Ovary (tissue), 9 donors: ENCODE results near the gene DNLZ. TPM values are rescaled to one million over a fixed set of nuclear protein-coding genes. Genes with fewer than 3 reads are reported as not detected.

Experiments
- DNase-seq, 5 donors: peaks; one replicate each; pipeline ENCODE4 v3.0.0-alpha.2; 2019 to 2020
- H3K27ac ChIP-seq, 2 donors: fragments of 200-600 bp; one replicate each; pipeline versions ENCODE4 v1.5.1 to v1.8.0; 2019 to 2022
- H3K27me3 ChIP-seq: fragments of 200-600 bp; one replicate; pipeline ENCODE4 v1.8.0; 2022
- H3K36me3 ChIP-seq: fragments of 200-600 bp; sonication (generic); one replicate; pipeline ENCODE4 v1.5.1; 2019
- H3K4me1 ChIP-seq: one replicate; pipeline ENCODE4 v1.8.1; 2013; ENCODE audit warnings: mild to moderate bottlenecking, moderate library complexity; ENCODE audit not compliant: insufficient read depth
- H3K4me3 ChIP-seq: fragments of 200-600 bp; sonication (generic); one replicate; pipeline ENCODE4 v1.5.1; 2017
- H3K9me3 ChIP-seq, 2 donors: fragments of 200-600 bp in 1 of 2; sonication (generic) in 1 of 2; one replicate each; pipeline versions ENCODE4 v1.5.1 to v1.8.1; 2013 to 2019; ENCODE audit warnings: mild to moderate bottlenecking in 1 of 2, moderate library complexity in 1 of 2
- EP300 ChIP-seq: sonication (generic); formaldehyde crosslinking; IDR thresholded peaks from one replicate; pipeline ENCODE4 v1.6.1; 2017; ENCODE audit warnings: antibody characterized with exemption
- POLR2A ChIP-seq: fragments of 450-650 bp; IDR thresholded peaks from one replicate; pipeline ENCODE4 v1.6.1; 2017; ENCODE audit warnings: antibody characterized with exemption, mild to moderate bottlenecking, moderate library complexity
- WGBS, 3 donors: extraction: QIAGEN DNeasy Blood & Tissue Kit in 1 of 3; methylation state at CpG; one replicate each; pipeline versions ENCODE4 v1.1.5 to v1.1.7; 2013 to 2017; 5-methylcytosine and 5-hydroxymethylcytosine counted together
- intact Hi-C, 4 donors: fragments of 100-400 bp; cut with DNase I; formaldehyde crosslinking; loops; one replicate each; pipeline versions ENCODE4 v1.11.0 to v1.15.1; 2022 to 2023
- polyA plus RNA-seq, 2 donors: library from polyadenylated mRNA; stranded (reverse); fragments of 200-250 nt in 1 of 2; fragments of 350-450 nt in 1 of 2; fragmentation: Illumina TruSeq in 1 of 2; extraction: RNeasy Lipid Tissue Mini Kit (QIAGEN cat#74804) in 1 of 2; gene quantifications; one replicate each; pipeline ENCODE4 v1.2.3, GENCODE V29; 2013 to 2014
- total RNA-seq, 7 donors: library from RNA; depleted of rRNA in 2 of 7; stranded (reverse); fragments of >200 nt in 2 of 7; fragmentation: NEBNext Ultra II Directional in 3 of 7; extraction: Animal tissue kit (Norgen Biotek cat#: 25700) in 3 of 7; gene quantifications; one replicate each; pipeline versions ENCODE4 v1.1.0 to v1.2.4, GENCODE V29; 2016 to 2023
- TF ChIP-seq, protein P1 (sequence below), 3 donors: fragments of 450-650 bp in 2 of 3; fragments of 200-600 bp in 1 of 3; IDR thresholded peaks; one replicate each; pipeline versions ENCODE4 v1.5.1 to v1.8.0; 2016 to 2022; ENCODE audit warnings: antibody characterized with exemption in 3 of 3, mild to moderate bottlenecking in 1 of 3
- donor health status: DM: no; HTN: no; CAD: no; lungs with moderate emphysema.
- donor health status: DM: no; HTN: no; CAD: no.
- donor health status: Bipolar disorder and iron deficiency.
- donor health status: DM: yes; HTN: yes; CAD: no.
- donor health status: DM: no; HTN: no; CAD: no.
- donor health status: DM: yes; HTN: yes; CAD: no.

The DNLZ gene
- total and polyA plus RNA-seq, 9 donors: 1.8 to 33.3 (median 21.2) TPM

GRCh38 chr9:136312436-136312835 is 51.1 kb downstream of the DNLZ start:
- Histone ChIP-seq H3K4me3 (no peak overlapping the region), H3K9me3 (no peaks in the 10 kb centered on the region), H3K4me1 (no peaks in the 10 kb centered on the region), H3K36me3 (no peaks in the 10 kb centered on the region), H3K27me3 (no peaks in the 10 kb centered on the region), H3K27ac (no peak overlapping the region)
- 47 to 69% (median 53%) methylated on average over 11 to 12 of the region's 12 CpGs for WGBS, 3 donors
- TF ChIP-seq, protein P1, sequence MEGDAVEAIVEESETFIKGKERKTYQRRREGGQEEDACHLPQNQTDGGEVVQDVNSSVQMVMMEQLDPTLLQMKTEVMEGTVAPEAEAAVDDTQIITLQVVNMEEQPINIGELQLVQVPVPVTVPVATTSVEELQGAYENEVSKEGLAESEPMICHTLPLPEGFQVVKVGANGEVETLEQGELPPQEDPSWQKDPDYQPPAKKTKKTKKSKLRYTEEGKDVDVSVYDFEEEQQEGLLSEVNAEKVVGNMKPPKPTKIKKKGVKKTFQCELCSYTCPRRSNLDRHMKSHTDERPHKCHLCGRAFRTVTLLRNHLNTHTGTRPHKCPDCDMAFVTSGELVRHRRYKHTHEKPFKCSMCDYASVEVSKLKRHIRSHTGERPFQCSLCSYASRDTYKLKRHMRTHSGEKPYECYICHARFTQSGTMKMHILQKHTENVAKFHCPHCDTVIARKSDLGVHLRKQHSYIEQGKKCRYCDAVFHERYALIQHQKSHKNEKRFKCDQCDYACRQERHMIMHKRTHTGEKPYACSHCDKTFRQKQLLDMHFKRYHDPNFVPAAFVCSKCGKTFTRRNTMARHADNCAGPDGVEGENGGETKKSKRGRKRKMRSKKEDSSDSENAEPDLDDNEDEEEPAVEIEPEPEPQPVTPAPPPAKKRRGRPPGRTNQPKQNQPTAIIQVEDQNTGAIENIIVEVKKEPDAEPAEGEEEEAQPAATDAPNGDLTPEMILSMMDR (IDR thresholded peaks at IDR 0.05): peak; percentile 50 to 72 (median 70)
- TF ChIP-seq EP300: no peak
- DNase-seq: peak; percentile 55 to 76 (median 67)
- intact Hi-C loops: loop anchor here in 3 of 4 donors (2.0 to 5.0 kb wide), 3 partner anchors 52 to 90 kb away; partner anchors contain the start of gene SNAPC4 (in 1 of the 3)

DNA sequence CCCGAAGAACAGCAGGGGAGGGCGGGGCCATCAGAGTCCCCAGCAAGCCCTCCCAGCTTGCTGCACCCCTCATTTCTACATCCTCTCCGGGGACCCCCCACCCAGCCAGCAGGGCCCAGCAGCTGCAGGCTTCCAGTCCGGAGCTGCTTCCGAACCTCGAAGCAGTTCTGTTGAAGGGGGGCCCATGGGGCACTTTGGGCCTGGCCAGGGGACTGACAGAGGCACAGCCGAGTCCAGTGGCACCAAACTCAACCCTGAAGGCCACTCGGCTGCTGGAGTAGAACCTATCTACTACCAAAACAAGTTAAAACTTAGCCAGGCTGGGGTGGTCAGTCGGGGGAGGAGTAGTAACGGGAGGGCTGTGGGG is 51.6 kb downstream of the DNLZ start:
- WGBS, 3 donors: 60 to 68% (median 64%) methylated on average over 10 of the region's 10 CpGs
- Histone ChIP-seq H3K27me3 (no peaks in the 10 kb centered on the region), H3K36me3 (no peaks in the 10 kb centered on the region), H3K9me3 (no peaks in the 10 kb centered on the region), H3K4me3 (no peak overlapping the region), H3K4me1 (no peaks in the 10 kb centered on the region), H3K27ac (no peak overlapping the region)
- no peak for DNase-seq
- intact Hi-C loops: loop anchor here in 3 of 4 donors (2.0 to 5.0 kb wide), 3 partner anchors 53 to 90 kb away; partner anchors contain the start of gene SNAPC4 (in 1 of the 3)
- TF ChIP-seq POLR2A: no peak
- TF ChIP-seq, protein P1 (IDR thresholded peaks at IDR 0.05): no peak
- TF ChIP-seq EP300: no peak

GRCh38 chr9:136311051-136312008 is 52.2 kb downstream of the DNLZ start:
- no peak overlapping the region for H3K4me3 ChIP-seq
- no peaks in the 10 kb centered on the region for H3K9me3 ChIP-seq
- H3K36me3 ChIP-seq: no peaks in the 10 kb centered on the region
- H3K27me3 ChIP-seq: no peaks in the 10 kb centered on the region
- TF ChIP-seq EP300 (no peak), POLR2A (no peak)
- TF ChIP-seq, protein P1 (IDR thresholded peaks at IDR 0.05): no peak
- WGBS, 3 donors: 47 to 58% (median 51%) methylated on average over 15 to 23 of the region's 23 CpGs
- intact Hi-C loops: loop anchor here in 3 of 4 donors (2.0 to 5.0 kb wide), 4 partner anchors 53 to 91 kb away; partner anchors contain the start of gene SNAPC4 (in 2 of the 3)
- no peaks in the 10 kb centered on the region for H3K4me1 ChIP-seq
- no peak for DNase-seq
- H3K27ac ChIP-seq: no peak overlapping the region

DNA sequence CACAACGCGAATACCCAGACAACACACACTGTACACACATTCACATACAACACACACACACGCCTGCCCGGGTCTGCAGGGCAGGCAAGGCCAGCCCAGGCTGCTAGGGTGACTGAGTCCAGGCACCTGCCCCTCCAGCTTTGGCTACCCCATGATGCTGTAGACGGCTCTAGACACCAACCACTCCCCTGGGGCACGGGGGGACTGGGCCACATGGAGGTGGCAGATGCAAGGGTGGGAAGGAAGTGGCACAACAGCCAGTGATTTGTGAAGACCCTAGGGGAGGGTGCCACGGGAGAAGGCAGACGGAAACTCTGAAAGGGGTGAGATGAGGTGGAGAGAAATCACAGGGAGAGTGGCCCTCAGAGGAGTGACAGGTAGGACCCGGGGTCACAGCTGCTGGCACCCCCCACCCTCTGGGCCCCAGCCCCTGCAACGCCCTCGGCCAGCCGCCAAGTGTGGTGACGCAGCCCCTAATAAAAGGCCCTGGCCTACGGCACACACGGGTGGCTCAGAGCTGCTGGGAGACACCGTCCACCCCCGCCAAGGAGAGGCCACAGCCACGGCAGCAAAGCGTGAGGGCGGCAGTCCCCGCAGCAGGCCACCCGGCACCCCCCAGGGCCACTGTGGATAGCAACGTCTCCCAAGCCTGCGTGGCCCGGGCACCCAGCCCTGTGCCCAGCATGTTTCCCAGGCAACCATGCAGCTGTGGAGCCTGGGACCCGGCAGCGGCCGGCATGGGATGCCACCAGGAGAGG is 53.1 kb downstream of the DNLZ start:
- H3K27me3 ChIP-seq: no peaks in the 10 kb centered on the region
- intact Hi-C loops: loop anchor here in 3 of 4 donors (2.0 to 5.0 kb wide), 3 partner anchors 57 to 92 kb away; partner anchors contain the start of gene SNAPC4 (in 2 of the 3)
- H3K4me3 ChIP-seq: no peak overlapping the region
- no peak for TF ChIP-seq POLR2A
- TF ChIP-seq, protein P1 (IDR thresholded peaks at IDR 0.05): no peak
- TF ChIP-seq EP300: no peak
- DNase-seq: no peak
- H3K4me1 ChIP-seq: no peaks in the 10 kb centered on the region
- 58 to 71% (median 60%) methylated on average over 23 to 28 of the region's 28 CpGs for WGBS, 3 donors
- H3K27ac ChIP-seq: no peak overlapping the region
- no peaks in the 10 kb centered on the region for H3K36me3 ChIP-seq
- no peaks in the 10 kb centered on the region for H3K9me3 ChIP-seq
